HG03103 (cell line): ENCODE measurements around the gene DNAH9.

Experiments used
- ATAC-seq: cut with Tn5 transposase; IDR thresholded peaks from one replicate; pipeline ENCODE4 v1.9.1; 2021; ENCODE audit warnings: low read depth; ENCODE audit not compliant: unreplicated experiment

Gene DNAH9

DNA sequence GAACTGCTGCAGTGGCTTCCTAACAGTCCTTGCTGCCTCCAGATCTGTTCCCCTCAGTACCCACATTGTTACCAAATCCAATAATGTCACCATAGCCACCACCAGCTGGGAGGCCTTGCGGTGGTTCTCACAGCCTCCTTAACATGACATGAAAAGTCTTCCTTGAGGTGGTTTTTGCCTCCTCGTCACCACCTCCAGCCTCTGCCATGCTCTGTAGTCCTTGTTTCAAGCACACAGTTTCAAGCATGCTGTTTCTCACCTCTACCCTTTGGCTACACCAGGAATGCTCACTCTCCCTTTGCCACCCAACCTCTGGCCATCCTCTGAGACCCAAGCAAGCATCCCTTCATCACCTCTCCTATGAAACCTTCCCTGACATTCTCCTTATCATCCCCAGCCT, 47.2 kb downstream of the DNAH9 start:
- no peak for ATAC-seq

DNA sequence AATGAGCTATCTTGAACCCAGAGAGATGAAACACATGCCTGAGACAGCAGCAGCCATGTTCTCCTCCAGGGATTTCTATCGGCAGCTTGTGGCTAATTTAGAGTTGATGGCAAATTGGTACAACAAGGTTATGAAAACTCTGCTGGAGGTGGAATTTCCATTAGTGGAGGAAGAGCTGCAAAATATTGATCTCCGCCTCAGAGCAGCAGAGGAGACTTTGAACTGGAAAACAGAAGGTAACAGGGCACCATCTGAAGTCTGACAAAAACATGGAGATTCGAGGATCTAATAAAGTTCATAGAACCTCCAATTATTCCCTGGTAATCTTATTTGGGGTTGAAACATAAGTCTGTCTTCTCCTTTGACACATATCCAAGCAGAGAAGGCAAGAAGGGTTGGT, 52.8 kb downstream of the DNAH9 start:
- no peak for ATAC-seq

DNA sequence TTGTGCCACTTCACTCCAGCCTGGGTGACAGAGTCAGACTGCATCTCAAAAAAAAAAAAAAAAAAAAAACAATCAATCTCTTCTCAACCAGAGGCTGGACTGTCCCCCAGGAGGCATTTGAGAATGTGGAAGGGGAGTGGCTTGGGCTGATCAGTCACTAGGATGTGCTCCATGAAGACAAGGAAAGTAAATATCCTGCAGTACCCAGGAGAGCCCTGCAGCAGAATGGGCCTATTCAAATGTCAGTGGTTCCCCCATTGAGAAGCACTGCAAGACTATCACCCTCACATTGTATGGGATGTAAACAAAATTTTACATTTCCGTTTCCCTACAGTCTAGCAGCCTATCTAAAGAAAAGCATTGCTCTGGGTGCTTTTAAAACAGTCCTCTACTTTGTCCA, 70.3 kb downstream of the DNAH9 start:
- no peak for ATAC-seq

DNA sequence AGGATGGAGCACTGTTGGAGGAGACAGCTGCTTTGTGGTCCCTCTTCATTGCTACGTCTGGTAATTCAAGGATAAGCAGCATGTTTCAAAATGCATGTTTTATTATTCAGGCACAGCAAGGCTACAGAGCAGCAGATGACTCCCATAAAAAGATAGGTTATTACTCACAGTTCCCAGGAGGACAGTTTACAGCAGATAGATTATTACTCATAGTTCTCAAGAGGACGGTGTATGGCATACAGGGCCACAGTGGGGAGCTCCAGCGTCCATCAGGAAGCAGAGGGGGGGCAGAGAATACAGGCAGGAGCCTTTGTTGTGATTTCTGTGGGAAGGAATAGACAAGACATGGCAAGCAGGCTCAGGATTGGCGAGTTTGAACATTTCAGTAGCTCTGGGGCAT, 72.9 kb downstream of the DNAH9 start:
- ATAC-seq = no peak

DNA sequence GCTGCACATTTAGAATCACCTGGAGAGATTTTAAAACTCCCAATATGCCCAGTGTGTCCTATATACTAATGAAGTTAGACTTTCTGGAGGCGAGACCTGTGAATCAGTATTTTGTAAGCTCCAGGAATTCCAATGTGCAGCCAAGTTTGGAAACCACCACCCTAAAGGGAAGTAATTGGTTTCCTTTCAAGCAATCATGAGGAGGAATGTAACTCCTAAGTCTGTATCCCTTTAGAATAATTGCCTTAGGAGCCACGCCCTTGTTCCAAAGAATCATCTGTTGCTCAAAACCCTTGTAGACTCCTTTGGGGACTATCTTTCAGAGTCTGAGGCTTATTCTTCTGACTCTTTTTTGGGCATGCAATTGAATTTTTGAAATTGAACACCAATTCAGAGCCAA, 84.4 kb downstream of the DNAH9 start:
- ATAC-seq = no peak

DNA sequence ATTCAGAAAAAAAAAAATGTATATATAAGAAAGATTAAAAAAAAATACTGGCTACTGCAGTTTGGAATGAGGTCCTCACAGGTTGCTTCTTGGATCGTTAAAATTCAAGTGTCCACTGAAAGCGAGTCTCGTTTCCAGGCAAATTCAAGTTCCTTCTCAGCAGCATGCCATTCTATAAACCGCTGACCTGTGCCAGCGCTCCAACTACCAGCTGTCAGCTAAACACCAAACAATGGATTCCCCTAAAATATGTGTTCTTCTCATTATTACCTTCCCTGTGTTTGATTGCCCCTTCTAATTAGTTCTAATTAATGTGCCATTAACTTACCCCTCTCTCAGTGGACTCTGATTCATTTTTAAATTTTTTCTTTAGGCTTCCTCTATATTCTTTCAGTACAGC, 92.4 kb downstream of the DNAH9 start:
- ATAC-seq = no peak

DNA sequence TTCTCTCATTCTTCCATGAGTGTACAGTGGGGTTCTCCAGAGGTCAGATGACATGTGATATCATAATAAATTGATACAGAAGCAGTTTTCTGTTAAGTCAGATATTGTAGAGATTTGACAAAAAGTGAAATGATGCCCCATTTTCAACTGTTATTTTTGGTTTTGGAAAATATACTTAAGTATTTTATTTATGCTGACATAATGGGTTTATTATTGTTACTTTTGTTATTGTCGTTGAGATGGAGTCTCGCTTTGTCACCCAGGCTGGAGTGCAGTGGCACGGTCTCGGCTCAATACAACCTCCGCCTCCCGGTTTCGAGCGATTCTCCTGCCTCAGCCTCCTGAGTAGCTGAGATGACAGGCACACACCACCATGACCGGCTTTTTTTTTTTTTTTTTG, 94.4 kb downstream of the DNAH9 start:
- ATAC-seq = no peak

DNA sequence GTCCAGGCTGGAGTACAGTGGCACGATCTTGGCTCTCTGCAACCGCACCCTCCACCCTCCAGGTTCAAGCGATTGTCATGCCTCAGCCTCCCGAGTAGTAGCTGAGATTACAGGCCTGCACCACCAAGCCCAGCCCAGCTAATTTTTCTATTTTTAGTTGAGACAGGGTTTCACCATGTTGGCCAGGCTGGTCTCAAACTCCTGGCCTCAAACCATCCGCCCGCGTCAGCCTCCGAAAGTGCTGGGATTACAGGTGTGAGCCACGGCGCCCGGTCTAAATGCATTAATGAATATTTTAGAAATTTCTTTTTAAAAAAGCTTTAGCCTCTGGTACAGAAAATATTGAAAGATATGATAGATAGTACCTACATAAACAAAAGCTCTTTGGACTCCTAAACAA, 95.0 kb downstream of the DNAH9 start:
- ATAC-seq = no peak

DNA sequence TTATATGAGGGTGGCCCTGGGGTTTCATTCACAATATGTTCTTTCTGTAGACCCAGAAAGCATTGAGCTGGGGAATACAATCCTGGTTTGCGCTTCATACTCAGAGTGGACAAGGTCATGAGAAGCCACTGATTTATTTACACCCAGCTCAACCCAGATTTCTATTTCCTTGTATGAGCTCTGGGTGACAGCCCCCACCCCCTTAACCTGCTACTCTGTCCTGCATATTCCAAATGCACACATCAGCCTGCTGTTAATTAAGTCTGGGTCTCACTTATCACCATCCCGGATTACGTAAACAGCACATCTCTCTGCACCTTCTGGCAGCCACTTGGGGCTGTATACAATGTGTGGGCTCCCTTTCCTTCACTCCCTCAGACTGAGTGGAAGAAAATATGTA, 102.4 kb downstream of the DNAH9 start:
- no peak for ATAC-seq

DNA sequence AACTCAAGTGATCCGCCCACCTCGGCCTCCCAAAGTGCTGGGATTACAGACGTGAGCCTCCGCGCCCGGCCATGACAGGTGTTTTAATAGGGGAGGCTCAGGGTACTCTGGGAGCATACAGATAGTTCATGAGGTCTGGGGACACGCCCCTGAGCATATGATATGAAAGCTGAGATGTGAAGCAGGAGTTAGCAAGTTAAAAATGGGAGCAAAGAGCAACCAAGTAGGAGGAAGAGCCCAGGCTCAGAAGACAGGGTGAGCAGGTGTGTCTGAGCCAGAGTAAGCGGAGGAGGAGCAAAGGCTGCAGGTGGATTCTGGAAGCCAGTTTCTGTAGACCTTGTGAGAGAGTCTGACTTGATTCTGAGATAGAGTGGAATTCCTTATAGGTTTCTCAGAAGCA, 103.6 kb downstream of the DNAH9 start:
- no peak for ATAC-seq

DNA sequence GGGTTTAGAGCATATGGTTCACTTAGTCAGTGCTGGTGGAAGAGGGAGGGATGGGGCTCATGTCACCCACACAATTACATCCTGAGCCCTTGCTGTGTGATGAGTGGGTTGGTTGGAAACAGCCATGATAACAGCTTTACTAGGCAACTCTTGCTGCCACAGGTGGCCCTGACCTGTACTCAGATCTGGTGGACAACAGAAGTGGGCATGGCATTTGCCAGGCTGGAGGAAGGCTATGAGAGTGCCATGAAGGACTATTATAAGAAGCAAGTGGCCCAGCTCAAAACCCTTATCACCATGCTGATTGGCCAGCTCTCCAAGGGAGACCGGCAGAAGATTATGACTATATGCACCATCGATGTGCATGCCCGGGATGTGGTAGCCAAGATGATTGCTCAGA, 105.8 kb downstream of the DNAH9 start:
- no peak for ATAC-seq

DNA sequence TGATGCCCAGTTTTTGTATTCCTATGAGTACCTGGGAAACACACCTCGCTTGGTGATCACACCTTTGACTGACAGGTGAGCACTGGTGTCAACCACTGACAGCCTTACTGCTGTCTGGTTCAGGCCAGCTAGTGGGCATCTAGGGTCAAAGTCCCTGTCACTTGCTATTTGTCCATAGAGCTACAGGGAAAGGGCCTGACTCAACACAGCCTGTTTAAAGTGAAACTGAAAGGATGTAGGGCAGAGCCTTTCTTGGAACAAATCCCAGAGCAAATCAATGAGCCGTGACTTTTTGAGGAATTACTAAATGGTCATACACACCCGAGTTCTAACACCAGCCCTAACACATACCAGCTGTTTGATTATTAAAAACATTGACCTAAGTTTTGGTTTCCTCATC, 106.8 kb downstream of the DNAH9 start:
- ATAC-seq = no peak

DNA sequence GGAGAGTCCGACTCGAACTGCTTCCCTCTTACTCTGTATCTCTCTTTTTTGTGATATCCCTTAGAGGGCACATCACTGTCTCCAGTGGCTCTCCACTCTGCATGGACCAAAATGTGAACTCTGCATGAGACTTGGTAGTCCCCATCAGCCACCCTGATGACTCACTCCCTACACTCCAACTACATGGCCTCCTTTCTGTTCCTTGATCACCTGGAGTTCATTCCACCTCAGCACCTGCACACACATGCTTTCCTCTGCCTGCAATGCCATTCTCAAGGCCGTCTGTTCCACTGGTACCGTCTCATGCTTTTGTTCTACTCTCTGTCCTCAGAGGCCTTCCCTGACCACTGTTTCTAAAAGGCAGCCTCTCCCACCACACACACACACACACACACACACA, 109.3 kb downstream of the DNAH9 start:
- ATAC-seq = no peak

DNA sequence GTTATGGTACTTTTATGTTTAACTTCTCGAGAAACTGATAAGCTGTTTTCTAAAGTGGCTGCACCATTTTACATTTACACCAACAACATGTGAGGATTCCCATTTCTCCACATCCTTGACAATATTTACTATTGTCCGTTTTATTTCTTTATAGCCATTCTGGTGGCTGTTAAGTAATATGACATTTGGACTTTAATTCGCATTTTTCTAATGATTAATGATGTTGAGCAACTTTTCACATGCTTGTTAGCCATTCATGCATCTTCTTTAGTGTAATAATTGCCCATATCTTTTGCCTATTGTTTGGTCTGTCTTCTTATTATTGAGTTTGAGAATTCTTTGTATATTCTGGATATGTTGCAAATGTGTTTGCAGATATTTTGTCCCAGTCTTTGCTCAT, 114.2 kb downstream of the DNAH9 start:
- no peak for ATAC-seq

DNA sequence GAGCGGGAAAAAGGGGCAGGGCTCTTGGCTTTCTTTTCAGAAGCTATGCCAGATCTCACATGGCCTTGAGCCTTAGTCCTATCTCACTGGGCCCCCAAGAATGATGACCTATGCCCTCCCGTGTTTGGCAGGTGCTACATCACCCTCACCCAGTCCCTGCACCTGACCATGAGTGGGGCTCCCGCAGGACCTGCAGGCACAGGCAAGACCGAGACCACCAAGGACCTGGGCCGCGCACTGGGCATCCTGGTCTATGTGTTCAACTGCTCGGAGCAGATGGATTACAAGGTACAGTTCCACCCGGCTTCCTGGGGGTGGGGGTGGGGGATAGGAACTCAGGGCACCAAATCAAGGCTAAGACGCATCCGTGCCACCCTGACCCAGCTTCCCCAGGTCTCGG, 120.9 kb downstream of the DNAH9 start:
- no peak for ATAC-seq

DNA sequence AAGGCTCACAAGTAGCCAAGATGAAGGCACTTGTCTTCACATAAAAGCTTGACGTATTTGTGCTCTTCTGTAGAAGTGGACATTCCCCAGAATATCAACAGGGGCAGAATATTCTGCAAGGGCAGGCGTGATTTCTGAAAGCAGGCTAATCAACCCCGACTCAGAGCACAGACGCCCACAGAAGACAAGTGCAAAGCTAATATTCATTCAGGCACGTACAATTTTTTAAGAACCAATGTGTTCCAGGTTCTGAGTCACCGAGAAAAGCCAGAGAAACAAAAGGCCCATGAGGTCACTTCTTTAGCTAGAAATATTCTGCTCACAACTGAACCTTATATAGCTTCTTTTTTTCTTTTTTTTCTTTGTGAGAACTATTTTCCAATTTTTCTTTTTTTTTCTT, 121.6 kb downstream of the DNAH9 start:
- ATAC-seq = no peak

DNA sequence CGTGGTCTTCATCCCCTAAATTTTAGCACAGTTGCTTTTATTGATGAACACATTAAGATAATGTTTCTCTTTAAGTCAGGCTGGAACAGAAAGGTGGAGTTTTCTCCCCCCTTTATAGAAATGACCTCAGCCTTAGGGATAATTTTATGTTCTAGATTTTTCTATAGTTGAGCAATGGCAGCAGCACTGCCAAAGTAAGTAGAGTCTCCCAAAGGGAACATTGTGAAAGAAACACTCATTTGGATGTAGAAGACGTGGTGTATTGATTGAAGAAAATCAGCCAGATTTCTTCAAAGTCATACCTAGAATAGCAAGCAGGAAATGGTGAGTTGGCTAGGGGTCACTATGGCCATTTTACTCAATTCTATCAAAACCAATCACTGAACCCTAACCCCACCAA, 122.5 kb downstream of the DNAH9 start:
- no peak for ATAC-seq

DNA sequence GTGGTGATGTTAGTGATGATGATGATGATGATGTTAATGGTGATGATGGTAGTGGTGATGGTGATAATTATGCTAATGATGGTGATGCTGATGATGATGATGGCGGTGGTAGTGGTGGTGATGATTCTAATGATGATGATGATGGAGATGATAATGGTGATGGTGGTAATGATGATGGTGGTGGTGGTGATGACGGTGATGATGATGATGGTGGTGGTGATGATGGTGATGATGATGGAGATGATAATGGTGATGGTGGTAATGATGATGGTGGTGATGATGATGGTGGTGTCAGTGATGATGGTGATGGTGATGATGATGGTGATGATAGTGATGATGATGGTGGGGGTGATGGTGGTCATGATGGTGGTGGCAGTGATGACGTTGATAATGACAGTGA, 132.5 kb downstream of the DNAH9 start:
- ATAC-seq = no peak

DNA sequence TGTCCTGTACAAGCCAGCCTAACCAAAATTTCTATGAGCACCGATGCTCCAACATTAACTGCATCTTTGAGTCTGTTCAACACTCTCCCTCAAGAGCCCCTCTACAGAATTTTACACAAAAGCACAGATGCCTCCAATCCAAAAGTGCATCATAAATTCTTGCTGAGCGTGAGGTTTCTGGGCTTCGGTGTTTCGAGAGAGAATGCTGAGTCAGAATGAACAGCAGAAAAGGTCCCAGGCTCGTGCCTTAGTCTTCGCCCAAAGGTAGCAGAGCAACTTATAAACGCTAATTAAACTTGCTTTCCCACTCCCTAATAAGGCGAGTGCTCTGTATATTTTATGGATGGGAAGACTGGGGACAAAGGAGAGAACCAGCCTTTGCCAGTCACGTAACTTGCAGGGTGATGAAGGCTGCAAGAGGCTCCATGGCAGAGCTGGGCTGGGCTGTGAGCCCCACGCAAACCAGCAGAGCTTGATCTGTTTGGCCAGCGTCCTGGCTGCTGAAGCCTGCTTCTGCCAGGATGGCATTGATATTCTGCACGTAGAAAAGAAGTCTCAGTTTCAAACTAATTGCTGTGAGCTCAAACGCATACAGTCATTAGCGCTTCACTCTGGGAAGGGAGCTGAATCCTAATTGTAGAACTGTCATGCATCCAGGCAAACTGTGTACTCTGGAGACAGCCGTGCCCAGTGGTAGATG, 138.5 kb downstream of the DNAH9 start:
- ATAC-seq = no peak

DNA sequence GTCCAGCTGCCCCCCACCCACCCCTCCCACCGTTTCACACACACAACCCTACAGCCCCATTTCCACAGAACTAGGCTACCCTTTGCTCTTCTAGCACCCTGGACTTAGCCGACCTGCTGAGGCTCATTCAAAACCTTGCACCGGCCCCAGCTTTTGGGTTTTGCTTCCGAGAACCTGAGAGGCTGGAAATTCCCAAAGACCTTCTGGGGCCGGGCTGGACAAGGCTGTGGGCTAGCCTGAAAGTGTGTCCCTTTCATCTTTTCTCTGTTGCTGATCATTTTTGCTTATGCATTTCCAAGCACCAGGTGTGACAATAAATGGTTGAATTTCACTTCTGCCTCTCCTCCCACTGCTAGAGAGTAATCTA, 139.0 kb downstream of the DNAH9 start:
- ATAC-seq = no peak

DNA sequence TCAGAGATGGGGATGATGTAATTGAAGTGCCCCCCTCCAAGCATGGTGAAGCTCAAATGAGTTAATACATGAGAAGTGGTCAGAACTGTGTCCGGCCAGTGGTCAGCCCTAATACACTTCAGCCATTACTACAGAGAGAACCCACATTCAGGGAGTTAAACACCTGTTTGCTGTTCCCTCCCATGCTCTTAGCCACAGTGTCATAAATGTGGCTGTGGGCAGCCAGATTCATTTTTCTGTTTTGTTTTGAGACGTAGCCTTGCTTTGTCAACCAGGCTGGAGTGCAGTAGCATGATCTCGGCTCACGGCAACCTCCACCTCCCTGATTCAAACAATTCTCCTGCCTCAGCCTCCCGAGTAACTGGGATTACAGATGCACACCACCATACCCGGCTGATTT, 139.9 kb downstream of the DNAH9 start:
- ATAC-seq = no peak

DNA sequence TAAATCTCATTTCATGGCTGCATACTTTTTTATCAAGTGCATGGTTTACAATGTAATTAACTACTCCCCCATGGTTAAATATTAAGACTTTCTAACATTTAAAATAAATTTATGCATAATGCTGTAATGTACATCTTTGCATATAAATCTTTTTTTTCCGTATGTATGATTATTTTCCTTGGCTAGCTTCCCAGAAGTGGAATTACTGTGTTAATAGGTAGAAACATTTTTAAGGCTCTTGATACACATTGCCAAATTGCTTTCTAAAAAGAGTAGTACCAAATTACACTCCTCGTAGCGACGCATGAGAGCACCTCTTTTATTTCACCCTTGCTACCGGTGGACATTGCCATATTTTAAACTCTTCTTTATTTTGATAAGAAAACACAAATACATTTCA, 141.1 kb downstream of the DNAH9 start:
- no peak for ATAC-seq

DNA sequence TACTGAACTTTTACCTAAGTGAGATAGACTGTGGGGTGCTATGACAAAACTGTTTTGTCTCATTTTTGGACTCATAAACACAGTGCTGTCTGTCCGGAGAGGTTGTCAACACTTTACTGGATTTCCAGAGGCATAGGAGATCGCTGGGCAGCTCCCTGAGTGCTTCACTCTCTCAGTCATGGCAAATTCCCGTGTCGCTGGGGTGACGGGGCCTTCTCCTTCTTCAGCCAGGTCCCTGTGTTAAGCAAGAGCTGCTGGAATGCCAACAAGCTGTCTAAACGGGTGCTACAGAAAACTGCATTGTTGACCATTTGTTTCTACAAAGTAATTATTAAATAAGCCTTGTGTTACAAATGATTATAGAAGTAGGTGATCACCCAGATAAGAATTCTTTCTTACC, 141.6 kb downstream of the DNAH9 start:
- ATAC-seq = no peak
